Left lung (tissue), 10 donors: ENCODE results near the gene CHST14. TPM values are rescaled to one million over a fixed set of nuclear protein-coding genes. Genes with fewer than 3 reads are reported as not detected.

Experiments
- ATAC-seq: fragments of 200-7000 bp; cut with Tn5 transposase; one replicate; pipeline ENCODE4 v1.9.1; 2020; ENCODE audit warnings: moderate library complexity
- DNase-seq, 4 donors: peaks; one replicate each; pipeline ENCODE4 v3.0.0-alpha.2; 2013 to 2020
- H3K27ac ChIP-seq, 2 donors: fragments of 200-600 bp; sonication (generic) in 1 of 2; one replicate each; pipeline versions ENCODE4 v1.5.0 to v1.8.0; 2020 to 2021
- H3K27me3 ChIP-seq, 2 donors: fragments of 200-600 bp; sonication (generic) in 1 of 2; one replicate each; pipeline versions ENCODE4 v1.5.0 to v1.8.0; 2020 to 2021
- H3K36me3 ChIP-seq, 2 donors: fragments of 200-600 bp; sonication (generic) in 1 of 2; one replicate each; pipeline versions ENCODE4 v1.5.0 to v1.8.0; 2020 to 2021
- H3K4me1 ChIP-seq, 2 donors: fragments of 200-600 bp; one replicate each; pipeline ENCODE4 v1.8.0; 2021
- H3K4me3 ChIP-seq, 2 donors: fragments of 200-600 bp; sonication (generic) in 1 of 2; one replicate each; pipeline versions ENCODE4 v1.5.0 to v1.8.0; 2020 to 2021; ENCODE audit warnings: mild to moderate bottlenecking in 1 of 2
- H3K9me3 ChIP-seq, 2 donors: fragments of 200-600 bp; sonication (generic) in 1 of 2; one replicate each; pipeline versions ENCODE4 v1.5.0 to v1.8.0; 2020 to 2021
- intact Hi-C, 2 donors: fragments of 100-400 bp; cut with DNase I; formaldehyde crosslinking; loops; one replicate each; pipeline versions ENCODE4 v1.11.2 to v1.14.2; 2022
- polyA plus RNA-seq, 6 donors: library from polyadenylated mRNA; unstranded; fragments of 120-200 nt; gene quantifications; one replicate each; pipeline ENCODE4 v1.2.1, GENCODE V29; 2013; ENCODE audit not compliant: insufficient read length in 6 of 6
- total RNA-seq, 2 donors: library from RNA; stranded (reverse); fragmentation: NEBNext Ultra II Directional; extraction: Animal tissue kit (Norgen Biotek cat#: 25700); gene quantifications; one replicate each; pipeline ENCODE4 v1.2.1, GENCODE V29; 2021
- TF ChIP-seq, protein P1 (sequence below), 2 donors: fragments of 200-600 bp; sonication (generic) in 1 of 2; IDR thresholded peaks; one replicate each; pipeline versions ENCODE4 v1.5.0 to v1.8.0; 2021; ENCODE audit warnings: antibody characterized with exemption in 2 of 2
- donor health status: DM: no; HTN: yes; CAD: no.
- donor health status: DM: no; HTN: no; CAD: no.

Gene CHST14
- total and polyA plus RNA-seq, 8 donors, result 15.1 to 44.1 (median 37.4) TPM

DNA sequence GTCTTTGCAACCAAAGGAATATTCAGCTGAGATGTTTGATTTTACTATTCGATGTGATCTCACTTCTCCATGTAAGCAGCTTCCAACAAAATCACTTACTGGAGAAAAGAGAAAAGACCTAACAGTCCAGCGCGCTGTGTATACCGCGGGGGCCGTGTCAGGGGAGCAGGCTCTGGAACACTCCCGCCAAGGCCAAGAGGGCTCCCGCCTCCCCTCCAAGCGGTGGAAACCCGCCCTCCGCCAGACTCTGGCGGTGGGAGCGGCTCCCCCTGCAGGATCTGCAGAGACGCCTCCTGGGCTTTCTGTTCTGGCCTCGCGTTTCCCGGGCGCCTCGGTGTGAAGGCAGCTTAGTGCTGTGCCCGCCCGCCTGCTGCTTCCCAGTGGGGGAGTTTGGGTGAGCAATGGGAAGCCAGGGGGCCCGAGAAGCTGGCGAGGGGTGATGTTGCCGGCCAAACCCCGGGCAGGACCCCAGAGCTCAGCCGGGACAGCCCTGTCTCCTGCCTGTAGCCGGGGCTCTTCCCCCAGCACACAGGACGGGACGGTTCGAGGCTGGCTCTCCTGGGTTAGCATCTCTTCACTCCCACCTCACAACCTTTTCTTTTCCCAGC lies 36.3 kb downstream of the CHST14 start:
- Histone ChIP-seq H3K27ac (no peak overlapping the region), H3K36me3 (no peaks in the 10 kb centered on the region)

DNA sequence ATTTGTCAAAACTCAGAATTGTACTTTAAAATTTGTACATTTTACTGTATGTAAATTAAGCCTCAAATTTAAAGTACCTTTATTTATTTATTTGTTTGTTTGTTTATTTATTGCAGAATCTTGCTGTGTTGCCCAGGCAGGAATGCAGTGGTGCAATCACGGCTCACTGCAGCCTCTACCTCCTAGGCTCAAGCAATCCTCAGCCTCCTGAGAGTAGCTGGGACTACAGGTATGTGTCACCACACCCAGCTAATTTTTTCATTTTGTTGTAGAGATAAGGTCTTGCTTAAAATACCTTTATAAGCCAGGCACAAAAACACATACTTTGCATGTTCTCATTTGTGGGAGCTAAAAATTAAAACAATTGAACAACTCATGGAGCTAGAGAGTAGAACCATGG lies 37.4 kb downstream of the CHST14 start:
- Histone ChIP-seq H3K9me3 (no peaks in the 10 kb centered on the region), H3K36me3 (no peaks in the 10 kb centered on the region), H3K4me3 (no peak overlapping the region), H3K27me3 (peaks cover 0 to 74% of the 10 kb centered on the region in 2 donors), H3K27ac (no peak overlapping the region), H3K4me1 (peaks cover 6 to 25% of the 10 kb centered on the region in 2 donors)
- TF ChIP-seq, protein P1, sequence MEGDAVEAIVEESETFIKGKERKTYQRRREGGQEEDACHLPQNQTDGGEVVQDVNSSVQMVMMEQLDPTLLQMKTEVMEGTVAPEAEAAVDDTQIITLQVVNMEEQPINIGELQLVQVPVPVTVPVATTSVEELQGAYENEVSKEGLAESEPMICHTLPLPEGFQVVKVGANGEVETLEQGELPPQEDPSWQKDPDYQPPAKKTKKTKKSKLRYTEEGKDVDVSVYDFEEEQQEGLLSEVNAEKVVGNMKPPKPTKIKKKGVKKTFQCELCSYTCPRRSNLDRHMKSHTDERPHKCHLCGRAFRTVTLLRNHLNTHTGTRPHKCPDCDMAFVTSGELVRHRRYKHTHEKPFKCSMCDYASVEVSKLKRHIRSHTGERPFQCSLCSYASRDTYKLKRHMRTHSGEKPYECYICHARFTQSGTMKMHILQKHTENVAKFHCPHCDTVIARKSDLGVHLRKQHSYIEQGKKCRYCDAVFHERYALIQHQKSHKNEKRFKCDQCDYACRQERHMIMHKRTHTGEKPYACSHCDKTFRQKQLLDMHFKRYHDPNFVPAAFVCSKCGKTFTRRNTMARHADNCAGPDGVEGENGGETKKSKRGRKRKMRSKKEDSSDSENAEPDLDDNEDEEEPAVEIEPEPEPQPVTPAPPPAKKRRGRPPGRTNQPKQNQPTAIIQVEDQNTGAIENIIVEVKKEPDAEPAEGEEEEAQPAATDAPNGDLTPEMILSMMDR (IDR thresholded peaks at IDR 0.05), result no peak
- intact Hi-C loops, result no loop called here
- no peak for DNase-seq
- no peak for ATAC-seq

More for the DNA sequence above, 36.3 kb downstream of the CHST14 start:
- Histone ChIP-seq H3K9me3 (no peaks in the 10 kb centered on the region), H3K27me3 (peaks cover 0 to 67% of the 10 kb centered on the region in 2 donors), H3K4me1 (peaks cover 6 to 25% of the 10 kb centered on the region in 2 donors), H3K4me3 (peak overlapping the region in 1 of 2 donors; percentile 11)
- ATAC-seq (peak; percentile 84), DNase-seq (peak; percentile 61 to 92 (median 78))
- intact Hi-C loops, result no loop called here
- TF ChIP-seq, protein P1 (IDR thresholded peaks at IDR 0.05), result peak; percentile 41 to 50

DNA sequence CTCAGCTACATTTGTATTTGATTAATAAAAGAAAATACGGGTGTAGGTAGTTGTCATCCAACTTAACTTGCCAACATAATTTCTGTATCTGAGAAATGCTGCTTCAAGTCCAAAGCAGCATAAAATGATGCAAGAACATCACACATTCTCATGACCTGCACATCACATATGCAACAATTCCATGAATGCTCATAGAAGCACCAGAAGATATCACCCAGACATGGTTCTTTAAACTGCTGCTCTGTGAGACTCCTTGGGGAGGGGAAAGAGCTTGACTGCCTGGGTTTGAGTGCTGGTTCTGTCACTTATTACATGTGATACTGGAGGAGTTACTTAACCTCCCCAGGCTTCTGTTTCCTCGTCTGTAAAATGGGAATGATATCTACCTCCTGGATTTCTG lies 39.4 kb downstream of the CHST14 start:
- ATAC-seq (no peak), DNase-seq (no peak)
- intact Hi-C loops, result no loop called here
- H3K27me3 ChIP-seq, result peaks cover 0 to 61% of the 10 kb centered on the region in 2 donors
- H3K27ac ChIP-seq, result no peak overlapping the region
- H3K4me1 ChIP-seq, result peaks cover 6 to 25% of the 10 kb centered on the region in 2 donors
- TF ChIP-seq, protein P1 (IDR thresholded peaks at IDR 0.05), result no peak
- H3K4me3 ChIP-seq, result no peak overlapping the region
- H3K36me3 ChIP-seq, result no peaks in the 10 kb centered on the region
- no peaks in the 10 kb centered on the region for H3K9me3 ChIP-seq

DNA sequence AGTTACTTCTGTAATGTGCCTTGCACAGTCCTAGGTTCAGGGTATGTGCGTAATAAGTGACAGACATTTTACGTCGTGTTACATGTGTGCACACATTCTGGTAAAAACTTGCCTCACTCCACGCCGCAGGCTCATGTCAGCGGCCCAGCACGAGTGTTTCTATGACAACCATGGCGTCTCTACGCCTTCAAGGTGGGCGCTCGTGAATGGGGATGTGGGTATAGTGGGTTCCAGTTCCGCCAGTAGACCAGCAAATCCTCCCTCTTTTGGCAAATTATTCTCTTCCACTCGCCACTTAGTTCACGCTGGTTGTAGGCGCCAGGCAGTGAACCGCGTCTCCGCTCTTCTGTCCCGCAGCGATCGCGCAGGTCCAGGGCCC lies 40.3 kb downstream of the CHST14 start:
- H3K4me3 ChIP-seq, result peak overlapping the region; percentile 37 to 47
- TF ChIP-seq, protein P1 (IDR thresholded peaks at IDR 0.05), result no peak
- no peak overlapping the region for H3K27ac ChIP-seq
- no peaks in the 10 kb centered on the region for H3K9me3 ChIP-seq
- peak; percentile 12 for ATAC-seq
- H3K4me1 ChIP-seq, result peaks cover 6 to 25% of the 10 kb centered on the region in 2 donors
- intact Hi-C loops, result no loop called here
- no peaks in the 10 kb centered on the region for H3K36me3 ChIP-seq
- peak in 2 of 4 donors; percentile 8 to 15 for DNase-seq
- peaks cover 0 to 61% of the 10 kb centered on the region in 2 donors for H3K27me3 ChIP-seq

DNA sequence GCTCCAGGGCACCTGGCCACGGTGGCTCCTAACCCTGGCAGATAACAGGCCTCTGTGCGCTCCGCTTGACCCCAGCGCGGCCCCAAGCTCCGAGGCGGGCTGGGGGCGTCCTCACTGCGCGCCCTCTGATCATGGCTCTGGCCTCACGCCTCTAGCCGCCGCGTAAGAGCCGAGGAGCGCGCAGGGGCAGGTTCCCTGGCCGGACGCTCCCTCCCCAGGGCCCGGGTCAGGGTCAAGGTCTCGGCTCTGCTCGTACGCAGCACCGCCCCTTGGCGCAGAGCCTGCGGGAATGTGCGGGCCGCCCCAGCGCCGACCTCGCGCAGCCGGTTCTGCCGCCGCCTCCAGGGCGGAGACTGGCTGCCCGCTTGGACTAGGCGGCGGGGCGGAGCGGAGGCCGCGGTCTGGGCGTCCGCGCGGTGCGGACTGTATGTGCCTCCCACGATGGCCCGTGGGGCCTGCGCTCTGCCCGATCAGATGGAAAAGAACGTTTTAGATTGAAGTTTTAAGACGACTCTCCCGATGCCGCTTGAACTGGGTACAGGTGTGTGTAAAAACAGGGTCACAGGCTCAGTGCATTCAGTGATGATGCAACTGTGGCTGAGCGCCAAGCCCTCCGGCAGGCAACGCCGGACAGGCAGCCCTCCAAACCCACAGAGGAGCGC lies 40.8 kb downstream of the CHST14 start:
- peak; percentile 94 for ATAC-seq
- Histone ChIP-seq H3K4me1 (peaks cover 6 to 25% of the 10 kb centered on the region in 2 donors), H3K27me3 (peaks cover 0 to 61% of the 10 kb centered on the region in 2 donors), H3K4me3 (peak overlapping the region; percentile 37 to 47), H3K9me3 (no peaks in the 10 kb centered on the region), H3K36me3 (no peaks in the 10 kb centered on the region), H3K27ac (no peak overlapping the region)
- intact Hi-C loops, result no loop called here
- TF ChIP-seq, protein P1 (IDR thresholded peaks at IDR 0.05), result no peak
- DNase-seq, result peak; percentile 44 to 93 (median 76)
